ENCODE results near the gene BST2. TPM values are rescaled to one million over a fixed set of nuclear protein-coding genes. Genes with fewer than 3 reads are reported as not detected.

BST2 gene
- total and polyA plus RNA-seq, 2 of the 8 experiments (the other 6 are each of a cell fraction or from before 2014, with no cell fraction given): 18.1 to 72.8 TPM

DNA sequence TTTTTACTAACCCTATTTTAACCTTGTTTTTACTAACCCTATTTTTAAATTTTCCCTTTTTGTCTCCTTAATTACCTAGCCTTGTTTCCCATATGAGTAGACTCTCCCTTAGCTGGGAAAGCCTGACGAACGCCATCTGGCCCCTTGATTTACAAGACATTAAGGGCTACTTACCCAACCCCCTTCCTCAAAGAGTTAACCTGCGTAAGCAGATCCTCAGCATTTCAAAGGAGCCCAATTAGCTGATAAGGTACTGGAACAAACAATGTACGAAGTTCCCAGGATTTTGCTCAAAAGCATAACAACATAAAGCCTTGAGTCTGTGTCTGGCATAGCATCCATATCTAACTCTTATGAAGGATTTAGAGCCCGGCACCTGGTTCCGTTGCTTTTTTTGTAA lies 9.7 kb upstream of the BST2 start (continued):
- no peak for TF ChIP-seq CHD7 (IDR thresholded peaks at IDR 0.05; ENCODE audit: insufficient replicate concordance, low read length)
- TF ChIP-seq, protein P1, sequence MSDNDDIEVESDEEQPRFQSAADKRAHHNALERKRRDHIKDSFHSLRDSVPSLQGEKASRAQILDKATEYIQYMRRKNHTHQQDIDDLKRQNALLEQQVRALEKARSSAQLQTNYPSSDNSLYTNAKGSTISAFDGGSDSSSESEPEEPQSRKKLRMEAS (IDR thresholded peaks at IDR 0.05): no peak
- no peak for TF ChIP-seq EZH2 (IDR thresholded peaks at IDR 0.05; ENCODE audit: low read depth, low read length, severe bottlenecking)
- TF ChIP-seq GABPA (IDR thresholded peaks at IDR 0.05; ENCODE audit: borderline replicate concordance, insufficient read depth, low read length): no peak
- peak in 1 of 2 experiments; percentile 29; a peak in 1 of 3 replicates for TF ChIP-seq POLR2A (IDR thresholded peaks at IDR 0.05; ENCODE audit: control extremely low read depth in 1 of 2, low read depth in 2 of 2, low read length in 2 of 2)
- no peak for TF ChIP-seq CTBP2 (IDR thresholded peaks at IDR 0.05; ENCODE audit: borderline replicate concordance, insufficient read depth, insufficient read length, low read length)
- TF ChIP-seq CEBPB (IDR thresholded peaks at IDR 0.05; ENCODE audit: low read depth, low read length): no peak
- TF ChIP-seq SP1 (IDR thresholded peaks at IDR 0.05; ENCODE audit: low read depth, low read length): peak; percentile 77
- no peak for TF ChIP-seq CBX5 (IDR thresholded peaks at IDR 0.05; ENCODE audit: low read depth, low read length)
- no peak for TF ChIP-seq BACH1 (IDR thresholded peaks at IDR 0.05; ENCODE audit: low read length)
- 0 out of 2 replicates have a peak, but pooled peaks have one; percentile 16 for TF ChIP-seq TBP (IDR thresholded peaks at IDR 0.05; ENCODE audit: low read depth, low read length)
- TF ChIP-seq, protein P2, sequence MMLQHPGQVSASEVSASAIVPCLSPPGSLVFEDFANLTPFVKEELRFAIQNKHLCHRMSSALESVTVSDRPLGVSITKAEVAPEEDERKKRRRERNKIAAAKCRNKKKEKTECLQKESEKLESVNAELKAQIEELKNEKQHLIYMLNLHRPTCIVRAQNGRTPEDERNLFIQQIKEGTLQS (IDR thresholded peaks at IDR 0.05; ENCODE audit: insufficient read depth, low read depth, low read length): no peak

All from H1 (cell line).